ENCODE measurements around the gene ITFG2.
A peak's percentile ranks its signal among the peaks of the same experiment; 100 is the strongest.

The ITFG2 gene

GRCh38 chr12:2795291-2796186 lies 16.9 kb upstream of the ITFG2 start:
- peak; percentile 40 to 70 (median 55) for DNase-seq (ENCODE audit: low read depth in 3 of 3)

GRCh38 chr12:2796187-2796666 lies 16.2 kb upstream of the ITFG2 start:
- no peak for DNase-seq (ENCODE audit: low read depth in 3 of 3)

- no peak for DNase-seq (ENCODE audit: low read depth in 3 of 3)
Measured at GRCh38 chr12:2797721-2798418, 14.6 kb upstream of the ITFG2 start.

DNA sequence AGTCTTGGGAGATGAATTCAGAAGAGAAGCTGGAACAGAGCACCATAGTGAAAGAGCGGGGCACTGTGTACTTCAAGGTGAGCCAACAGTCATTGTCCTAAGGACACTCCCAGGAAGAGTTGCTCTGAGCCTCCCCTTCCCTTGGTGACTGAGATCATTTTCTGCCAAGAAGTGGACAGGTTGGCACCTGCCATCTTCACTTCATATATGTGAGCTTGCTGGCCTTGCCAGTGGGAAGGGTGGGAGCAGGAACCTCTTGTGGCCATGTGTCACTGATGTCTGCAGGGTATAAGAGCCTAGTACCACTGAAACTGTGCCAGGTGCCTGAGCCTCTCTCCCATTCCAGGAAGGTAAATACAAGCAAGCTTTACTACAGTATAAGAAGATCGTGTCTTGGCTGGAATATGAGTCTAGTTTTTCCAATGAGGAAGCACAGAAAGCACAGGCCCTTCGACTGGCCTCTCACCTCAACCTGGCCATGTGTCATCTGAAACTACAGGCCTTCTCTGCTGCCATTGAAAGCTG lies 12.4 kb upstream of the ITFG2 start:
- DNase-seq (ENCODE audit: low read depth in 3 of 3): no peak

GRCh38 chr12:2801044-2801783 lies 11.3 kb upstream of the ITFG2 start:
- DNase-seq (ENCODE audit: low read depth in 3 of 3): no peak

DNA sequence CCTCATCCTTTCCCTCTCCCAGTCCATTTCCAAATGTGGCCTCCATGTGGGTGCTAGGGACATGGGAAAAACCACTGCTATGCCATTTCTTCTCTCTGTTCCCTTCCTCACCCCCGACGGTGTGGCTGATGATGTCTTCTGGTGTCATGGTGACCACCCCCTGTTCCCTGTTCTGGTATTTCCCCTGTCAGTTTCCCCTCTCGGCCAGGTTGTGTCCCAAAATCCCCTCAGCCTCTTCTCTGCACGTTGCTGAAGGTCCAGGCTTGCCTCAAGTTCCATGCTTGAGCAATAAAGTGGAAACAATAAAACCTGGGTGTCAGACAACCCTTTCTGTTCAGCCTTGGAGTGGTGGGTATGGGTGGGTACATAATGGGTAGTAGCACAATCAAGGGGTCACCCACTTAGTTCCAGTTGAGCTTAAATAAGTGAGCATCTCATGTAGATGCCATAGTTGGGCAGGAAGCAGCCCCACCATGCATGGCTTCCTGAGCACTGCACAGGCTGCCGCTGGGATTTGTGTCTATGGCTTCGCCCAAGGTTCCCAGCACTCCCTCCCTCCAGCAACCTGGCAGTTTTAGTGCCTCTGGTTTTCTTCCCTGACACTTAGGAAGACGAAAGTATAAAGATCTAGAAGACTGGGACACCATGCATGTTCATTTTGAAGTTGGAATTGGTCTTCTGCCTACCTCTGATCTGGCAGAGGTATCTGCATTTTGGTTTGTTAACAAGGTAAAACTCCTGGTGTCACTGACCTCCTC lies 8.7 kb upstream of the ITFG2 start:
- DNase-seq (ENCODE audit: low read depth in 3 of 3): no peak

DNA sequence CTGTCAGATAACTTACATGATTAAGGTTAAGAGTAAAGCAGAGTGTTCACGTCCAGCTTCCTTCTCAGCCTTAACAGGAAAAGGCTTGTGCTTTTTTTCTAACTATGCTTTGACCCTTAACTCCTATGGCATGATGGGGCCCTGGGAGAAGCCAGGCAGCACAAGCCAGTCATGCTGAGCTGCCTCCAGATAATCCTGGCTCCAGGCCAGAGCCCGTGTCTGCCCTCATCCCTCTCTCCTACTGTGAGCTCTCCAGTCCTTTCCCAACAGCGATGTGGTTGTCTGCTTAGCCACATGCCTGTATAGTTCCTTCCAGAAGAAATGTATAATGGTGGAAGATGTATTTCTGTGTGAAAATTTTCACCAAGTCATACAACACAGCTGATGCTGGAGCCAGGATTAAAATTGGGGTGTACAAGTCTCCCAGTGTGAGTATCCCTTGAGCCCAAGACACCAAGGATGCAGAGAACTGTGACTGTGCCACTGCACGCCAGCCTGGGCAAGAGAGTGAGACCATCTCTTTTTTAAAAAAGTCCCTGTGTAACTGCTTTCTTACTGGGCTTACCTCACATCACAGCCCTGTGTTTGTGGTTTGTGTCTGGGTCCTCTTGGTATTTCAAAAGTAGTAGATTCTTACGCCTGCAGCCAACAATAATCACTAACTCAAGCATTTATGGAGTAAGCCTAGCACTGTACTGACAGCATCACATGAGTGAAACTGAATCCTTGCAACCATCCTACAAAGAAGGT lies 7.9 kb upstream of the ITFG2 start:
- no peak for DNase-seq (ENCODE audit: low read depth in 3 of 3)

DNA sequence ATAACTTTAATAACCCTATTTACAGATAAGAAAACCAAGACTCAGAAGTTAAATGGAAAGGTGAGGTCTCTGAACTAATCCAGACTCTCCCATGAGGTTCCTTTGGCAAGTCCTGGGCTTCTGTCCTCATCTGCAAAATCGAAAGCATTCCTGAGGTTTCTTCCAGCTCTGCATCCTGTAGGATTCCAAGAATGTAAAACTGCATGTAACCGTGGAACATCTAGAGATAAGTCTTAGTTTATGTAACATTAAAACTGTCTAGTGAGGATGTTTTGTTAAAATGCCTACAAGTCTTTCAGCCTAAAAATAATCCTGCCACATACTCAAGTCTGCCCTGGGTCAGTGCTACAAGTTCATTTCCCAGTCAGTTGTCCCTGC lies 7.3 kb upstream of the ITFG2 start:
- no peak for DNase-seq (ENCODE audit: low read depth in 3 of 3)

DNA sequence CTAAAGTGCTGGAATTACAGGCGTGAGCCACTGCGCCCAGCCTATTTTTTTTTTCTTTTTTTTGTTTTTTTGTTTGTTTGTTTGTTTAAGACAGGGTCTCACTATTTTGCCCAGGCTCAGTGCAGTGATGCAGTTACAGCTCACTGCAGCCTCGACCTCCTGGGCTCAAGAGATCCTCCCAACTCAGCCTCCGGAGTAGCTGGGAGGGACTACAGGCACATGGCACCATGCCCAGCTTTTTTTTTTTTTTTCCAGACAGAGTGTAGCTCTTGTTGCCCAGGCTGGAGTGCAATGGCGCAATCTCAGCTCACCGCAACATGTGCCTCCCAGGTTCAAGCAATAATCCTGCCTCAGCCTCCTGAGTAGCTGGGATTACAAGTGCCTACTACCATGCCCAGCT lies 5.8 kb upstream of the ITFG2 start:
- DNase-seq (ENCODE audit: low read depth in 3 of 3): no peak

DNA sequence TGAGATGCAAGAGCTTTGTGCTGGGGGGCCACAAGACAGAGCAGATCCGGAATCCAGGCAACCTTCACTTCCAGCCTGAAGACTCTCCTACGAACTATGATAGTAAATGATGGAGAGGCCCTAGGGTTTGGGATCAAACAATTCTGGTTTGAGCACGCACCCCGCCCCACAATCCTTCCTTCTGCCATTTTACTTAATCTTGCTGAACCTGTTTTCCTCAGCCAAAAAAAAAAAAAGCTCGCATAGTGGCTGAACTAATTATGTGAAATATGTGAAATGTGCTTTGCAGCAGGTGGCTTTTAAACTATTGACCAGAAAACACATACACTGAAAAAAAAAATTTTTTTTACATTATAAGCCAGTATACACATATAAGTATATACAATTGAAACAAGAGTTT lies 667 bp upstream of the ITFG2 start:
- DNase-seq (ENCODE audit: low read depth in 3 of 3): no peak

DNA sequence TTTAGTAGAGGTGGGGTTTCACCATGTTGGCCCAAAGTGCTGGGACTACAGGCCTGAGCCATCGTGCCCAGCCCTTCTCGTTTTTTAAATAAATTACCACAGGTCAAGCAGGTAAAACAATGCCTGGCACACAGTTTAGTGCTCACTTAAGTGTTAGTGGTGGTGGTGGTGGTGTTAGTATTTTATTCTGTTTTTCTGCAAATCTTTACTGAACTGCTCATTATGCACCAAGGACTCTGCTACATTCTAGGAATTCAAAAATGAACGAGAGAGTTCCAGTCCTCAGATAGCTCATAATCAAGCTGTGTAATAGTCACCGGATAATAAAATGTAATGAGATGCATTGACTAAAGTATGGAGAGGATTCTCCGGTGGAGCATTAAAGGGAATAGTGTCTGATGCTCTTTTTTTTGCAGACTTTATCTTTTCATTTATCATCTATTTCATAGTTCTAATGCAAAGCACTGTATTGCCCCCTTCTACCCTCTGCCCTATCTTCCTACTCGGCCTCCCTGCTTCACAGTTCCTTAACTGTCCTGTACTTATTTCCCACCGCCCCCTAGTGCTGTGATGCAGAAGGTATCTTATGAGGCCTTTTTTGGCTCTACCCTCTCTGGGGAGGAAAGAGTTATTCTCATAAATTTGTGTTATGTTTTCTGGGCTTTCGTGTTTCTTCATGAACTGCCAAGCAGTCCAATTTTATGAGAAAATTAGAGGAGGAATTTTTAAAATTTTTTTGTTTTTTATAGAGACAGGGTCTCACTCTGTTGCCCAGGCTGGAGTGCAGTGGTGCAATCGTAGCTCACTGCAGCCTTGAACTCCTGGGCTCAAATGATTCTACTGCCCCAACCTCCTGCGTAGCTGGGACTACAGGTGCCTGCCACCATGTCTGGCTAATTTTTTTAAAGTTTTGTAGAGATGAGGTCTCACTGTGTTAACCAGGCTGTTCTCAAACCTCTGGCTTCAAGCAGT lies 1.0 kb downstream of the ITFG2 start:
- DNase-seq (ENCODE audit: low read depth in 3 of 3): peak in 2 of 3 experiments; percentile 18 to 40

DNA sequence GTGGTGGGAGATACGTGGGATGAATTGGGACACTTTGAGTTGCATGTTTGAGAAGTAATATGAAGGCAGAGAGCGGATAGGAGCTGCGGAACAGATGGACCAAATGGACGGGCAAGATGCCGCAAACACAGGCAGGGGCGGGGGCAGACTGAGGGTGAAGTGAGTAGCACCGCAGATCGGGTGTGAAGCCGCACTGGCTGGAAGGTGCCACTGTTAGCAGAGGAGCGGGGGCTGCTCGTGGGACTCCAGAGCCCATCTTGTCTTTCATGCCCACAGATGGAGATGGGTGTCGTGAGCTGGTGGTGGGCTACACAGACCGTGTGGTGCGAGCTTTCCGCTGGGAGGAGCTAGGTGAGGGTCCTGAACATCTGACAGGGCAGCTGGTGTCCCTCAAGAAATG lies 7.3 kb downstream of the ITFG2 start:
- no peak for DNase-seq (ENCODE audit: low read depth in 3 of 3)

- DNase-seq (ENCODE audit: low read depth in 3 of 3): no peak
Measured at GRCh38 chr12:2820432-2820831, 8.0 kb downstream of the ITFG2 start.

DNA sequence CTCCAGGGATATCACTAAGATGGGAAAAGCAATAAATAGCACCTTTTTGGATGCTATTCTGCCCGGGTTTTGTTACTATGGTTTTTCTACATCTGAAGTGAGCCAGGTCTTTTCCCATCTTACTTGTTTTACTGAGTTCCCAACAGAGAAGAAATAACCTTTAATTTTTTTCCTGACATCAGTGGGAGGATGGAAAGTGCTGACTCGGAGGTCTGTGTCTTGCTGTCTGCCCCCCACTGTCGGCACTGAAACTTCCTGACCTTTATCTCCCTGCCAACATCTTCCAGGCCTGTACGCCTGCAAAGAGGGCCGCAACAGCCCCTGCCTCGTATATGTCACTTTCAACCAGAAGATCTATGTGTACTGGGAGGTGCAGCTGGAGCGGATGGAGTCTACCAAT lies 11.0 kb downstream of the ITFG2 start:
- DNase-seq (ENCODE audit: low read depth in 3 of 3): no peak

GRCh38 chr12:2824541-2824940 lies 12.1 kb downstream of the ITFG2 start:
- DNase-seq (ENCODE audit: low read depth in 3 of 3): no peak

GRCh38 chr12:2825132-2825531 lies 12.7 kb downstream of the ITFG2 start:
- no peak for DNase-seq (ENCODE audit: low read depth in 3 of 3)

- DNase-seq (ENCODE audit: low read depth in 3 of 3): no peak
Measured at GRCh38 chr12:2826036-2826435, 13.6 kb downstream of the ITFG2 start.

DNA sequence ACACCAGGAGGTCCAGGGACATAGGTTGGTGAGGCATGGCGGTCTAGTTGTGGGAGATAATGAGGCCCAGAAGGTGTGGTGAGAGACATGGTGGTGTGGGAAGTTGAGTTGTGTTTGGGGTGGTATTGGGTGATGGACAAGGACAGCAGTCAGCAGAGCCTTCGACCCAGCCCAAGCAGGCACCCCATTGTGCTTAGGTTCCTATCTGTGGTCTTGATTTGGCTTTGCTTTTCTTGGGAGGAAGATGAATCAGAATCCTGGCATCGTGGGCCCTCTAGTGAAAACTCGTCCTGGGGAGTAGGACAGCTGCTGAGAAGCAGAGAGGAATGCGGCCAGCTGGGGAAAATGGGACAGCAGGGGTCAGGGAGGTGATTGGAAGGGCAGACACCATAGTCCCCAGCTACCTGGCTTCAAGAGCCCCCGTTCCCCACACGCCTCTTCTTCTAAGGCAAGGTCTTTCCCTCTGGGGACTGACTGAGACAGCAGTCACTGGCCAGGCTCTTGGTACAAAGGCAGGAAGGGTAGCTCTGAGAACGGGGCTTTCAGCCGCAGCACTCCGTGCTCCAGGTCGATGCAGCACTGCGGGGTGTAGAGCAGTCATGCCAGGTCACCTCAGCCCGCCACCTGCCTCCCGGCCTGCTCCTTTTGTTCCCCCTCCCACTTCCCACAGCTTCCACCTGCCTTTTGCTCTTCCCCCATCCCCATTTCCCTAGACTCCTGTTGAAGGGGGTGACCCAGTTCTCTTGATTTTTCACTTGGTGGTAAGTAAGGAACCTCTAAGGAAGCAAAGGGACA lies 14.4 kb downstream of the ITFG2 start:
- DNase-seq (ENCODE audit: low read depth in 3 of 3): no peak

DNA sequence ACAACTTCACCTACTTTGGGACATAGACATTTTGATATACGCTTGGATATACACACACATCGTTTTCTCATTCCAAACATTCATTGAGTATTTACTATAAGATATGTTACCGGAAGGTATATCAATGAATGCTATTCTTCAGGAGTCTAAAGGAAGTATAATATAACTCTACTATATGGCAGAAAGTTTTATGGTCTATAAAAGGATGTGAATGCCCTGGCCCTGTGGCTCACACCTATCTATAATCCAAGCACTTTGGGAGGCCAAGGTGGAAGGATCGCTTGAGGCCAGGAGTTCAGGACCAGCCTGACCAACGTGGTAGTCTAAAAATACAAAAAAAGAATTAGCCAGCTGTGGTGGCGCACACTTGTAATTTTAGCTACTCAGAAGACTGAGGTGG lies 16.8 kb downstream of the ITFG2 start:
- no peak for DNase-seq (ENCODE audit: low read depth in 3 of 3)

Measured in stimulated activated CD4-positive, alpha-beta T cell treated with anti-CD3 and anti-CD28 coated beads, TNF-alpha, amount 100 ng/mL, for 24 hours (primary cell).